Sigmoid colon (tissue), 3 donors: ENCODE results near the gene PCNX1.

Experiments used
- POLR2A ChIP-seq, 2 donors: fragments of 450-650 bp; IDR thresholded peaks; one replicate each; pipeline ENCODE4 v1.6.1; 2016; ENCODE audit warnings: antibody characterized with exemption in 2 of 2, mild to moderate bottlenecking in 2 of 2, moderate library complexity in 2 of 2
- TF ChIP-seq, protein P1 (sequence below), 4 experiments: fragments of 450-650 bp in 3 of 4; fragments of 200-600 bp in 1 of 4; IDR thresholded peaks; one replicate each; pipeline ENCODE4 v1.5.1; 2016 to 2019; ENCODE audit warnings: antibody characterized with exemption in 4 of 4, mild to moderate bottlenecking in 3 of 4, moderate library complexity in 2 of 4

DNA sequence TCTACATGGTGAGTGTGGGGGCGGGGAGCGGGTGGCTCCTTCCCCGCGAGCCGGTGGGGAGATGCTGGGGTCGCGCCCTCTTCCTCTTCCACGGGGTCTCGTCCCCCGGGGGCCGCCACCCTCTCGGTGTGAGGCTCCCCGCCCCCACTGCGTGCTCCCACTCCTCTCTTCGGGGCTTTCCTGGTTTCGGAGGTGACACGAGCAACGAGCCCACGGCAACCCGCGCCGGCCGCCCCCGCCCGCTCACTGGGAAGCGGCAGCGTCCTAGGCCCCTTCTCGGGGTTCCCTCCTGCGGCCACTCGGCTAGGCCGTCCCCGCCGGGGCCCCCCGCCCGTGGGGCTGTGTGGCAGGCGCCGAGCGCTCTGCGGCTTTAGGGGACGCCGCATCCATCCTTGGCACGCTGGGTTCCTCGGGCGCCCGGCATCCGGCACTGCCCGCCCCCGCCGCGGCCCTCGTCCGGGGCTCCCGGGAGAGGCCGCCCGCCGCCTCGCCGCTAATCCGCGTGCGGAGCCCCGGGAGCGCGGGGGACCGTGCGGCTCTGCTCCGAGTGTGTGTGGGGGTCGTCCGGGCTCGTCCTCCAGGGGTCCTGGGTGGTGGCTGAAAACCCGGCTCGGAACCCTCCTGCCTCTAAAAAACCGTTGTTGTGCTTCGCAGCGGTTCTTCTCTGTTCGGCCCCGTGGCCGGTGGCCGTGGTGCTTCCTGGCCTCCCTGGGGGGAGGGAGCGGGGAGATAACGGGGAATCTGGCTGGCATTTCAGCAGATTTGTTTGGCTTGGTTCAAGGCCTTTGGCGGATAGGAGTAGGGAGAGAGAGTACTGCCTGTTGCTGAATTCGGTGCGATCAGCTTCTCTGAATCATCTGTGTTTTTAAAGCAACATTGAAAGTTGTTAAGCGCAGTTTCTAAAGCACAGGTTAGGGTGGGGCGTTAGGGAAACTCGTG lies 1.0 kb downstream of the PCNX1 start:
- TF ChIP-seq, protein P1, sequence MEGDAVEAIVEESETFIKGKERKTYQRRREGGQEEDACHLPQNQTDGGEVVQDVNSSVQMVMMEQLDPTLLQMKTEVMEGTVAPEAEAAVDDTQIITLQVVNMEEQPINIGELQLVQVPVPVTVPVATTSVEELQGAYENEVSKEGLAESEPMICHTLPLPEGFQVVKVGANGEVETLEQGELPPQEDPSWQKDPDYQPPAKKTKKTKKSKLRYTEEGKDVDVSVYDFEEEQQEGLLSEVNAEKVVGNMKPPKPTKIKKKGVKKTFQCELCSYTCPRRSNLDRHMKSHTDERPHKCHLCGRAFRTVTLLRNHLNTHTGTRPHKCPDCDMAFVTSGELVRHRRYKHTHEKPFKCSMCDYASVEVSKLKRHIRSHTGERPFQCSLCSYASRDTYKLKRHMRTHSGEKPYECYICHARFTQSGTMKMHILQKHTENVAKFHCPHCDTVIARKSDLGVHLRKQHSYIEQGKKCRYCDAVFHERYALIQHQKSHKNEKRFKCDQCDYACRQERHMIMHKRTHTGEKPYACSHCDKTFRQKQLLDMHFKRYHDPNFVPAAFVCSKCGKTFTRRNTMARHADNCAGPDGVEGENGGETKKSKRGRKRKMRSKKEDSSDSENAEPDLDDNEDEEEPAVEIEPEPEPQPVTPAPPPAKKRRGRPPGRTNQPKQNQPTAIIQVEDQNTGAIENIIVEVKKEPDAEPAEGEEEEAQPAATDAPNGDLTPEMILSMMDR (IDR thresholded peaks at IDR 0.05), result no peak
- TF ChIP-seq POLR2A (IDR thresholded peaks at IDR 0.05), result no peak
